Loucy (cell line): ENCODE measurements around the gene PTPRA.

ENCODE experiments used
- H2AFZ ChIP-seq: fragments of 200-600 bp; sonication (generic); 2 replicates; pipeline ENCODE4 v1.6.0; 2016; ENCODE audit warnings: antibody characterized with exemption, mild to moderate bottlenecking, low read length, moderate library complexity
- H3F3A ChIP-seq: fragments of 200-600 bp; 2 replicates; pipeline ENCODE4 v1.6.0; 2016; ENCODE audit warnings: antibody characterized with exemption, low read depth, mild to moderate bottlenecking
- H3K27me3 ChIP-seq: fragments of 200-600 bp; sonication (generic); 2 replicates; pipeline ENCODE4 v1.6.1; 2014; ENCODE audit warnings: low read length, mild to moderate bottlenecking; ENCODE audit not compliant: insufficient read depth, poor library complexity, severe bottlenecking
- H3K36me3 ChIP-seq: fragments of 200-600 bp; sonication (generic); 2 replicates; pipeline ENCODE4 v1.6.1; 2016; ENCODE audit warnings: low read length; ENCODE audit not compliant: insufficient read depth
- H3K4me1 ChIP-seq: fragments of 200-600 bp; sonication (generic); 2 replicates; pipeline ENCODE4 v1.5.1; 2014; ENCODE audit warnings: low read length, mild to moderate bottlenecking; ENCODE audit not compliant: insufficient read depth, poor library complexity, severe bottlenecking
- H3K4me2 ChIP-seq: fragments of 200-600 bp; sonication (generic); 2 replicates; pipeline ENCODE4 v1.6.0; 2014; ENCODE audit warnings: antibody characterized with exemption, low read length, low read depth, mild to moderate bottlenecking; ENCODE audit not compliant: poor library complexity, severe bottlenecking
- H3K4me3 ChIP-seq: fragments of 200-600 bp; sonication (generic); 2 replicates; pipeline ENCODE4 v1.5.1; 2014; ENCODE audit warnings: low read length, mild to moderate bottlenecking, mixed read lengths; ENCODE audit not compliant: poor library complexity, severe bottlenecking
- H3K79me2 ChIP-seq: fragments of 200-600 bp; sonication (generic); 2 replicates; pipeline ENCODE4 v1.6.1; 2014; ENCODE audit warnings: low read length; ENCODE audit not compliant: insufficient read depth
- H3K9ac ChIP-seq: fragments of 200-600 bp; sonication (generic); 2 replicates; pipeline ENCODE4 v1.6.0; 2014; ENCODE audit warnings: mild to moderate bottlenecking, low read depth, low read length, moderate library complexity; ENCODE audit not compliant: poor library complexity, severe bottlenecking
- H3K9me2 ChIP-seq: fragments of 200-600 bp; sonication (generic); replicated peaks from 2 replicates; pipeline ENCODE4 v1.6.1; 2016; ENCODE audit warnings: low read depth, low read length, mixed read lengths
- H3K9me3 ChIP-seq: fragments of 200-600 bp; sonication (generic); 2 replicates; pipeline ENCODE4 v1.6.1; 2014; ENCODE audit warnings: mild to moderate bottlenecking, antibody characterized with exemption, low read length, low read depth; ENCODE audit not compliant: insufficient read depth
- H4K20me1 ChIP-seq: fragments of 200-600 bp; sonication (generic); 2 replicates; pipeline ENCODE4 v1.6.0; 2014; ENCODE audit warnings: antibody characterized with exemption, low read length, mild to moderate bottlenecking; ENCODE audit not compliant: insufficient read depth, poor library complexity, severe bottlenecking
- CTCF ChIP-seq: fragments of 200-600 bp; sonication (generic); conservative IDR thresholded peaks from 2 replicates; pipeline ENCODE4 v1.5.1; 2014; ENCODE audit warnings: mild to moderate bottlenecking, antibody characterized with exemption, low read length
- EZH2phosphoT487 ChIP-seq: fragments of 200-600 bp; IDR thresholded peaks from 2 replicates; pipeline ENCODE4 v1.6.1; 2018; ENCODE audit warnings: antibody characterized with exemption, mild to moderate bottlenecking, moderate library complexity, borderline replicate concordance

Gene PTPRA

GRCh38 chr20:2991532-2991931 lies 118.3 kb downstream of the PTPRA start:
- peaks cover 90% of the 10 kb centered on the region for H3K36me3 ChIP-seq

GRCh38 chr20:2993250-2993649 lies 120.0 kb downstream of the PTPRA start:
- Histone ChIP-seq H3K9me3 (no peaks in the 10 kb centered on the region), H3K36me3 (peaks cover 76% of the 10 kb centered on the region), H2AFZ (no peak overlapping the region), H3F3A (no peaks in the 10 kb centered on the region), H3K27me3 (no peaks in the 10 kb centered on the region), H3K4me2 (no peak overlapping the region), H3K4me1 (no peaks in the 10 kb centered on the region), H3K9me2 (no peaks in the 10 kb centered on the region), H3K4me3 (no peak overlapping the region), H3K9ac (no peak overlapping the region), H4K20me1 (no peaks in the 10 kb centered on the region), H3K79me2 (no peaks in the 10 kb centered on the region)
- no peak for TF ChIP-seq EZH2phosphoT487

More at GRCh38 chr20:2991532-2991931, 118.3 kb downstream of the PTPRA start:
- Histone ChIP-seq H3K4me3 (no peak overlapping the region), H4K20me1 (no peaks in the 10 kb centered on the region), H3K9me3 (no peaks in the 10 kb centered on the region), H2AFZ (no peak overlapping the region), H3K9ac (no peak overlapping the region), H3K79me2 (no peaks in the 10 kb centered on the region), H3K4me2 (no peak overlapping the region), H3K27me3 (no peaks in the 10 kb centered on the region), H3F3A (no peaks in the 10 kb centered on the region), H3K4me1 (no peaks in the 10 kb centered on the region), H3K9me2 (no peaks in the 10 kb centered on the region)
- no peak for TF ChIP-seq CTCF
- no peak for TF ChIP-seq EZH2phosphoT487

GRCh38 chr20:2995796-2996195 lies 122.5 kb downstream of the PTPRA start:
- Histone ChIP-seq H4K20me1 (no peaks in the 10 kb centered on the region), H3F3A (no peaks in the 10 kb centered on the region; the same call in 1 of the 2 replicates), H3K79me2 (no peaks in the 10 kb centered on the region), H3K9me2 (no peaks in the 10 kb centered on the region), H3K4me1 (no peaks in the 10 kb centered on the region), H3K4me2 (no peak overlapping the region), H3K9ac (no peak overlapping the region), H2AFZ (no peak overlapping the region), H3K27me3 (no peaks in the 10 kb centered on the region), H3K4me3 (no peak overlapping the region), H3K36me3 (peaks cover 51% of the 10 kb centered on the region), H3K9me3 (no peaks in the 10 kb centered on the region)
- TF ChIP-seq CTCF (no peak), EZH2phosphoT487 (no peak)

- Histone ChIP-seq H2AFZ (no peak overlapping the region), H3K27me3 (no peaks in the 10 kb centered on the region), H3K36me3 (peaks cover 23% of the 10 kb centered on the region), H3K9me2 (no peaks in the 10 kb centered on the region), H3K9me3 (no peaks in the 10 kb centered on the region), H3K79me2 (no peaks in the 10 kb centered on the region), H3K4me2 (no peak overlapping the region), H3K9ac (no peak overlapping the region), H3F3A (no peaks in the 10 kb centered on the region; the same call in 1 of the 2 replicates), H4K20me1 (no peaks in the 10 kb centered on the region), H3K4me1 (no peaks in the 10 kb centered on the region), H3K4me3 (no peak overlapping the region)
- TF ChIP-seq EZH2phosphoT487 (no peak), CTCF (no peak)
Measured at GRCh38 chr20:2998728-2999127, 125.4 kb downstream of the PTPRA start.
